GM21619 (cell line): ENCODE measurements around the gene SEC23B.
A peak's percentile ranks its signal among the peaks of the same experiment; 100 is the strongest.
"Not testable (repeated sequence)": the region's sequence is repeated elsewhere in the genome, so short reads cannot be mapped to it uniquely, and the experiment has no call there.

Experiments used
- ATAC-seq: cut with Tn5 transposase; IDR thresholded peaks from one replicate; pipeline ENCODE4 v1.9.1; 2021; ENCODE audit not compliant: unreplicated experiment

Gene SEC23B

DNA sequence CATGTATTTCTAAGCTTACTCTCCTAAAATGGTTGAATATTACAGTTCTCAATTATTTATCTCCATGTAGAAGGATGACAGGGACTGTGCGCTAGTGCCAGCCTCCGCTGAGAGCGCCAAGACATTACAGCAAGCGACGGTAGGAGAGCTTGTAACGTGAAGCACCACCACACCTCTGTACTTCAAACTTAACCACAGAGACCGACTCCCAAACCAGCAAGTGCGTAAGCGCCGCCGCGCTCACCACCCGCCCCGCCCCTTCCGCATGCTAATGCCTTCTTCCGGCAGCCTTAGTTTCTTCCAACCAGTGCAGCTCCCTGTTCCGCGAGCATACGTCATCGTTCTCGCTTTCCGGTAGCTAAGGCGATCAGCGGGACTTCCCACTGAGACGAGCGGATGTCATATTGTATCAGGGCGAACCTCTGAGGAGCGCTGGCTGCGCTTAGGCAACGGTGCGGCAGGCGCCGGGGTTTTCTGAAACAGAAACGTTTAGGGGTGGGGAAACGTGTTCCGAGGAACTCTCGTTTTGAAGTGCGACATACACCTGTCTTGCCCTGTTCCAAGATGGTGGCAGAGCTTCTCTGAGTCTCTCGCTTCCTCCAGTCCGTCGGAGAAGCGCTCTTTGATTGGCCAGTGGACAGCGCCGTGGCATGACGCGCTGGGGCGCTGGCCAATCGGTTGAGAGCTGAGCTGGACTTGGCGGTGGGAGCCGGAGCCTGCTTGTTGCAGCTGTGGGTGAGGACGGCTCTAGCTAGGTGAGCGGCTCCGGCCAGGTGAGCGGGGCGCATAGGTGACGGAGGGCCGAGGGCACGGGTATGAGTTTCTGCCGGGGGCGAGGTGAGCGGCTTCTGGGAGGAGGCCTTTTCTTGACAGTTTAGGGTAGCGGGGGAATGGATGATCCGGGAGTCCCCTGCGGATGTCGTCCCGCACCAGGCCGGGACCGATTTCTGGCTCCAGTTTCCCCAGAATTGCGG lies at the start of gene SEC23B:
TSS of gene SEC23B (plus strand) at position 723 of the 974 bp plus-strand sequence. CDS start 2,896 bp downstream, outside the sequence.
- ATAC-seq = peak; percentile 95

DNA sequence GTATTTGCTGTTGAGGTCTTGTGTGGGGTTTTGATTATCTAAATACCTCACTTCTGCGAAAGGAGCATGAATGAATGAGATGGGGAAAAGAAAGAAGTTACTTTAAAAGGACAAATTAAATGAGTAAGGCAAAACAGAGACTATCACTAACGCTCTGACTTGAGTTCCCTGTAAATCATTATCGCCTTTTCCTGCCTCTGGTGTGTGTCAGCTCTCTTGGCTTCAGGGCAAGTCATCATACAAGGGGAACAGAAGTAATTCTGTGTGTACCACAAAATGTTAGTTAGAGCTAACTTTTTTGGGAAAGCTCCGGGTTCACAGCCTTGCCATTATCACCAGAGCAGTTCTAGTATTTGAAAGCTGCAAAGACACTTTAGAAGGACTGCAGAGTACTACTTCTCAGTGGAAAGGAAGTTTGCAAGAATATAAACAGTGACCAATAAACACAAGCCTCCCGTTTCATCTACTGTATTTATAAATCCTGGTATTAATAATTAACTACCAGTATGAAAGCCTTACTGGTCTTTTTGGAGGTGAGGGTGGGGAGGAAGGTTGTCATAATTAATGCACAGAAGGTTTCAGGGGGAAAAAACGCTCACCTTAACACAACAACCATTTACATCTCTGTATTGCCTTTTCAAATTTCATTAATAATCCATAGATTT lies 42.1 kb upstream of the SEC23B start:
- peak; percentile 33 for ATAC-seq

DNA sequence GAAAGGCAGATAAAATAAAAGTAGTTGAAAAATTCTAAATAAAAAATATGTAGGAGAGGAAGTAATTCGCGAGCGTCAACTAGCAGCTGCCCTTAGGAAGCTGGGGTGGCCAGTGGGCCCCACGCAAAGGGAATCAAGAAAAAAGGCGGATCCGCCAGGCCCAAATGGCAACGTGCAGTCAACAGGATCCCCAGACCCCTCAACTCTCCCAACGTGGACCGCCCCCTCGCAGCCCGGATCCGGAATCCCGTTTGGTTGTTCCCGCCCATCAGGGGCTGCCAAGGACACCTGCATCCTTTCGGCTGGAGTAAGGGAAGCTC lies 41.2 kb upstream of the SEC23B start:
- ATAC-seq = peak; percentile 23

DNA sequence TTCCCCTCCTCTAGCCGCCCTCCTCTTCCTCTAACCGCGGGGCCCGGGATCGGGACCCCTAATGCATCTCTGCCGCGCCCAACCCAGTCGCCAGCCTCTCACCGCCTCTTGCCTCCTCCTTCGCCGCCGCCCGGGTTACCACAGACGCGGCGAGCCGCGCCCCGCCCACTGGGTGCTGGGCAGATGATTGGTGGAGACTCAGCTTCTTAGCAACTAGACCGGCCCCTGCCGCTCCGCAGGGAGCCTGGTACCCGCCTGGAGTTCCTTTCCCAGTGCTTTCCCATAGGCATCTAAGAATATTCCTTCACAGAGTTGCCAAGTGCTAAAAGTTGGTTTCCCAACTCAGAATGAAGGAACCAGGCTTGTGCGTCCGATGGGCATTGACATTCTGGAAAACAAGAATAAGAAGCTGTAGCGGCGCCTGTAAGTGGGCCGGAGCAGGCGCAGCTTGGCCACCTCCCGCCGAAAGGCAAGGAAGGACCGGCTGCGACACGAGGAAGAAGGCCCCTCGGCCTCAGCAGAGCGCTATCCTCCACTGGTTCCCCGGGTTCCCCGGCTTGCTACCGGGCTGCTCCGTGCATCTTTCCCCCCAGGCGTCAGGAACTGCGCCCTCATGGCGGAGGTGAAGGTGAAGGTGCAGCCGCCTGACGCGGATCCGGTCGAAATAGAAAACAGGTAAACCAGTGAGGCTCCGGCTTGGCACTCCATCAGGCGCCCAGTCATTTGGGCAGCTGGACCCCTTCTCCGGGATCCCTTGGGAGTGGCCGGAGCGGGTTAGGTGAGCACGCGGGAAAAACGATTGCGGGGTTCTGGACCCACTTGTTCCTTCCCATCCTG lies 40.6 kb upstream of the SEC23B start, which contains the start of the genes DZANK1 and POLR3F:
TSS of gene DZANK1 (minus strand) at position 137 of the 837 bp plus-strand sequence. CDS start 1,672 bp downstream, outside the sequence.
TSS of gene POLR3F (plus strand) at position 497 of the 837 bp plus-strand sequence. CDS start at position 614, 117 bp downstream.
- ATAC-seq = peak; percentile 92

DNA sequence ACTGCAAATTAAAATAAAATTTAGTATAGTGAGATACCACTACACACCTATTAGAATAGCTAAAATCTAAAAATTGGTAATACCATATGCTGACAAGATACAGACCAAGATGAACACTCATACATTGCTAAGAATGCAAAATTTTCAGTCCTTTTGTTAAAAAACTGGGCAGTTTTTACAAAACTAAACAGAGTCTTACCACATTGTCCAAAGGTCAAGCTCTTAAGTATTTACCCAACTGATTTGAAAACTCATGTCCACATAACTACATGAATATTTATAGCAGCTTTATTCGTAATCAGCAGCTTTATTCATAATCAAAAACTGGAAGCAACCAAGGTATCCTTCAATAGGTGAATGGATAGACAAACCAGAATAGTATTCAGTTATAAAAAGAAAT lies 30.5 kb upstream of the SEC23B start:
- ATAC-seq = no peak

DNA sequence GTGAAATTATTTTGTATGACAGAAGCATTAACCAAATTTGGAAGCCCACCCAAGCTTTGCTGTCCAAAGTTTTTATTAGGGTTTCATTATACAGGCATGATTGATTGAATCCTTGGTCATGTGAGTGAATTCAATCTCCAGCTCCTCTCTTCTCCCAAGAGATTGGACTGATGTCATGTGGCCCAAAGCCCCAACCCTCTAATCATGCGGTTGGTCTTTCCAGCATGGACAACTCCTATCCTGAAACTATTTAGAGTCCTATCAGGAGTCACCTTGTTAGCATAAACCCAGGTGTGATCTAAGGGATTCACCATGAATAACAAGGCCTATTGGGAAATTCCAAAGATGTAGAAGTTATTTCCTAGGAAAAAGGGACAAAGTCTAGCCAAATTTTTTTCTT lies 29.9 kb upstream of the SEC23B start:
- ATAC-seq = no peak

DNA sequence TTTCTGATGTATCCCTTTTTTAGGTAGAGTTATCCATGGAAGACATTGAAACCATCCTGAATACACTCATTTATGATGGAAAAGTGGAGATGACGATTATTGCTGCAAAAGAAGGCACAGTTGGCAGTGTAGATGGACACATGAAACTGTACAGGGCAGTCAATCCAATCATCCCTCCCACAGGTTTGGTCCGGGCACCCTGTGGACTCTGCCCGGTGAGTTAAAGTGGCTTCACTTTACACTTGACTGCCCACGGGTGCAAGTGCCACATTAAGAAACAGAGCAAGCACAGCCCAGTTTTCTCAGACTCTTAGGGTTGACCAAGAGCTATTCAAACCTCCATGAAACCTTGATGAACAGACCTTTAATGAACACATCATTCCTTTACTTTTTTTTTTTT lies 26.1 kb upstream of the SEC23B start:
- ATAC-seq = no peak

DNA sequence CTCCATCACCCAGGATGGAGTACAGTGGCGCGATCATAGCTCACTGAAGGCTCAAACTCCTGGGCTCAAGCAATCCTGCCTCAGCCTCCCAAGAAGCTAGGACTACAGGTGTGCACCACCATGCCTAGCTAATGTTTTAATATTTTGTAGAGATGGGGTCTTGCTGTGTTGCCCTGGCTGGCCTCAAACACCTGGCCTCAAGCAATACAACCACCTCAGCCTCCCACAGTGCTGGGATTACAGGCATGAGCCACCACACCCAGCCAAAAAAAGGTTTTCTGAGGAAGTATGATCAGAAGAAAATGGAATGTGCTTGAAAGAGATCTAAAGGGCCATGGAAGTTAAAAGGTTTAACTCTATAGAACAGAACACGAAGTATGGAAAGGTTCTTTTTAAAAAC lies 19.4 kb upstream of the SEC23B start:
- ATAC-seq = no peak

DNA sequence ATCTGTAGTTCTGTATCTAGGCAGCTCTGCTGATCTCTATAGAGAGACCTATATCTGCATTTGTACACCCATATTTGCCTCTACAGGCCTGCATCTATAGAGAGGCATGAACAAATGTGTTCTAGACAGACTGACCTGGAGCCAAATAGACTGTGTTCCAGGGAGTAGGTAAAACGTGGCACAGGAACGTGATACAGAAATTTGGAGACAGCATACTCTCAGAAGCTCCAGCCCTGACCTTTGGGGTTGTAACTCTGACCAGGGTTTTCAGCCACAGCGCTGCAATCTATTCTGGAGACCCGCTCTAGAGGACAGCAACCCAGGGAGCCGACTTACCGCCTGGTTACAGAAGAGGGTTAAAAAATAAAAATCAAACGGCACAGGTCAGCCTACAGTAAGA lies 11.7 kb upstream of the SEC23B start:
- no peak for ATAC-seq

DNA sequence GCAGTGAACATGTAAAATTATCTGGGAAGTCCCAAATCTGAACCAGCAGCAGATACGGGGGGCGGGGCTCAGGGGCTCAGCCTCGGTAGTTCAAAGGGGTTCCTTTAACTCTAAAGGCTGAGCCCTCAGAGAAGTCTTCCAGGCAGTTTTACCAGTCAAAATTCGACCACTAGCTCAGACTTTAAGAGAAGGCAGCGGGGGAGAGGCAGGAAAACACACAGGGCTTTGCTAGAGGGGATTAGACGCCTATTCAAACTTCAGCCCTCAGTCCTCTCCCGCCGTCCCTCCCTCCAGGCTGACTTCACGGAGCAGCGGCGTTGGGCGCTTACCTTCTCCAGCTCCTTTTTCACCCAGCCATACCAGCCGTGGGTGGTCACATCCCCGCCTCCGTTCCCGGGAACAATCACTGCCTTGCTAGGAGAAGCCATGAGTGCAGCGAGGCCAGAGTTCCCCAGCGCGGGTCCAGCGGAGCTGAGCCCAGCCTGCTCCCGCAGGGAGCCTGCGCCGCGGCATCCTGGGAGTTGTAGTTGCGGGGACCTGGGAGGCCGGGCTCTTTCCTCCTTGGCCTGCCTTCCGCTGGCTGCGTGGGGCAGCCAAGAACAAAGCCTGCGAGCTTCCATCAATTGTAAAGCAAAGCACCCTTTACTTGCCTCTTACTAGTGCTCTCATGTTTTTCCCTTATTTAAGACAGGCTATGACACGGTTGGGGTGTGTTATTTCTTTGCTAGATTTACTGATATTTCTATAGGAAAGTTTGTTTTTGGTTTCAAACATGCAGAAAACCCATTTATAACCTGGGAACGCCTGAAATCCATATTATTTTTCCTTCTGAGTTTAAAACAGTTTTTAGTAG lies 10.8 kb upstream of the SEC23B start, which contains the start of gene RBBP9:
TSS of gene RBBP9 (minus strand) at position 486 of the 853 bp plus-strand sequence. CDS start at position 428, 58 bp downstream.
- peak; percentile 99 for ATAC-seq

DNA sequence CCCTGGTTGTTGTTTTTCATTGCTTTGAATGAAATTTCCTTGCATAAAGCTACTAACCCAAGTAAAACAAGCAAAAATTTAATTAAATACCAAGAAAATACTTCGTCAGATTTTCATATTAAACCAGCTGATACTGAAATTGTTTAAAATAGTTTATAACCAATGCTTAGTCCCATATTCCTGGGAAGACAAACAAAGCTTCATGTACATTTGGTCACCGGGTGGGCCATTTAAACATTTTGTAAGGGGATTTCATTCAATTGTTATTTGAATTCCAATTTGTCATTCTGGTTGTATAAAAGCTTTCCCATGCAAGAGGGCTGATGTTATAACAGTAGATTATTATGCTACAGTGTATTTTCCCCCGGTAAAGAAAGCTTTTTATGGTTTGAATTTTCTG lies 10.1 kb upstream of the SEC23B start:
- ATAC-seq = no peak

DNA sequence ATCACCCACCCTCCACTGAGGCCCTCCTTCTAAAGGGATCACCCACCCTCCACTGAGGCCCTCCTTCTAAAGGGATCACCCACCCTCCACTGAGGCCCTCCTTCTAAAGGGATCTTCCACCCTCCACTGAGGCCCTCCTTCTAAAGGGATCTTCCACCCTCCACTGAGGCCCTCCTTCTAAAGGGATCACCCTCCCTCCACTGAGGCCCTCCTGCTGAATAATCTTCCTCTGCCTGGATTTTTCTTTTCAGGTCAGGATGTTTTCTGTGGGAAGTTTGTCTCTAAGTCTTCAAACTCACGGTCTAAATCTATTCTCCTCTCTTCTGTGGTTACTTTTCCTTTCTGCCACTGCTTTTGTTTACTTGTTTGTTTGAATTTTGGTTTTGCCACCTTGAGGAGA lies 6.1 kb upstream of the SEC23B start:
- not testable (repeated sequence) for ATAC-seq

DNA sequence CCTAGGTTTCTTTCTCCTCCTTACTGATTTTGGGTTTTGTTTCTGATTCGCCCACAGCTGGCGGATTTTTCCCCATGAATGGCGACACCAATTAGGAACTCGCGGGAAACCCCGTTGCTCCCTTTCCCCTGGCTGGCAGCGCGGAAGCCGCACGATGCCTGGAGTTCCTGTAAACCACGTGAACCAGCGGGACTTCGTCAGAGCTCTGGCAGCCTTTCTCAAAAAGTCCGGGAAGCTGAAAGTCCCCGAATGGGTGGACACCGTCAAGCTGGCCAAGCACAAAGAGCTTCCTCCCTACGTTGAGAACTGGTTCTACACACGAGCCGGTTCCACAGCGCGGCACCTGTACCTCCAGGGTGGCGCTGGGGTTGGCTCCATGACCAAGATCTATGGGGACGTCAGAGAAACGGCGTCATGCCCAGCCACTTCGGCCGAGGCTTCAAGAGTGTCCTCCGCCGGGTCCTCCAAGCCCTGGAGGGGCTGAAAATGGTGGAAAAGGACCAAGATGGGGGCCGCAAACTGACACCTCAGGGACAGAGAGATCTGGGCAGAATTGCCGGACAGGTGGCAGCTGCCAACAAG lies 3.2 kb upstream of the SEC23B start:
- no peak for ATAC-seq

DNA sequence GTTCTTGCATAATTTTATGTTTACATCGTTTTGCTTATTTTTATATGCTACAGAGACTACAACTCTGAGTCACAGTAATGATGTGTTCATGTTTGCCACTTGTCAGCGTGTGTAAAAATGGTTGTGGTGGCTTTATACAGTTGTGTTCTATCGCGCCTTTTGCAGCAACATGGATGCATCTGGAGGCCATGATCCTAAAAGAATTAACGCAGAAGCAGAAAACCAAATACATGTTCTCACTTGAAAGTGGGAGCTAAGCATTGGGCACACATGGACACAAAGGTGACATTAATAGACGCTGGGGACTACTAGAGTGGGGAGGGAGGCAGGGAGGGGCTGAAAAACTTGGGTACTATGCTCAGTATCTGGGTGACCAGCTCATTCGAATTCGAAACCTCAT lies 996 bp upstream of the SEC23B start:
- ATAC-seq = no peak

DNA sequence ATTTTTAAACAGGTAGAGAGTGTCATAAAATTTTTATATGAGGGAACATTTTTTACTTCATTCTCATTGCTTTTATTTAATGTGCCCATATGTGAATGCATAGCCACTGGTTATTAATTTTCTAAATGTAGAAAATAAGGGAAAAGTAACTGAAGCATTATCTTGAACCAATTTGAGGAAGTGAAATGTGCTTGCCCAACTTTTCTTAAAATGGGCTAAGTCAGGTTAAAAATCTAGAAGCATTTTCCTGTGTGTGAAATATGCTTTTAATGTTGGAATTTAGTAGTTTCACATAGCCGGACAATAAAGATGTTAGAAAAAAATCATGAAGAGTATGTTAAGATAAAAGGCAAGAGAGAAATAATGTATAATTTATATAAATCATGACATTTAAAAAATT lies 3.8 kb downstream of the SEC23B start:
- ATAC-seq = no peak

DNA sequence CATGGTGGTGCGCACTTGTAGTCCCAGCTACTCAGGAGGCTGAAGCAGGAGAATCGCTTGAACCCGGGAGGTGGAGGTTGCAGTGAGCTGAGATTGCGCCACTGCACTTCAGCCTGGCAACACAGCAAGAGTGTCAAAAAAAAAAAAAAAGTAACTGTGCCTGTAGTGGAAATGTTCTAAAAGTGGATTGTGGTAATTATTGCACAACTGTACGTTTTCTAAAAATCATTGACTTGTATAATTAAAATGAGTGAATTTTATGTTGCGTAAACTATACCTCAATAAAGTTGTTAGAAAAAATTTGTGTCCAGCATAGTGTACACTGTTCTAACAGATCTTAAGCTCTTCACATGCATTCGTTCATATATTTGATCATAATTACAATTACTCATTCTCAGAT lies 5.5 kb downstream of the SEC23B start:
- ATAC-seq = no peak

DNA sequence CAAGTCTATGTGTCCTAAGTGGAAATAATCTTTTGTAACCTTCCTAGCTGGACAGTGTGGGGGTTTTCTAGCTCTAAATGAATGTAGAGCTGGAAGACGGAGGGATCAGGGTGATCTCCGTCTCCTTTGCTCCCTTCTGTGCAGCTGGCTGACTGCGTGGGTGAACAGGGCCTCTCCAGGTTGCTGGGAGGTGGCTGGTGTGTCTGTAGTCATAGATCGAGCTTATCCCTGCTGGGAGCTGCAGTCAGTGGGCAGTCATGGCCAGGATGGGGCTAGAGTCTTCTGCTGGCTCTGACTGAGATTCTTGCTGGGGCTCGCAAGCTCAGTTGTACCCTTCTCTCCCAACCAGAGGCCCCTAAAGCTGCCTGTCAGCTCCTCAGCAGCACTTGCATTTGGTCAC lies 6.4 kb downstream of the SEC23B start:
- no peak for ATAC-seq

DNA sequence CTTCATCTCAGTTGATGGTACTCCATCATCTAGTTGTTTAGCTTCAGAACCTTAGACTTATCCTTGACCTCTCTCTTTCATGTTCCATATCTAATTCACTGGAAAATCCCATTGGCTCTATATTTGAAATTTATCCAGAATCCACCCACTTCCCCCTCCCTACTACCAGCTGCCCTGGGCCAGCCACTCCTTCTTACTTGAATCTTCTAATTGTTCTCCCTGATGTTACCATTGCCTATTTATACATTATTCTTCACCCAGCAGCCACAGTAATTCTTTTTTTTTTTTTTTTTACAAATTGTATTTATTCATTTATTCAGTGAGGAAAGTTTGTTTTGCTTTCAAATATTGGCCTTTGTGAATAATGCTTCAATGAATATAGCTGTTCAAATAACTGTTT lies 8.2 kb downstream of the SEC23B start:
- no peak for ATAC-seq

DNA sequence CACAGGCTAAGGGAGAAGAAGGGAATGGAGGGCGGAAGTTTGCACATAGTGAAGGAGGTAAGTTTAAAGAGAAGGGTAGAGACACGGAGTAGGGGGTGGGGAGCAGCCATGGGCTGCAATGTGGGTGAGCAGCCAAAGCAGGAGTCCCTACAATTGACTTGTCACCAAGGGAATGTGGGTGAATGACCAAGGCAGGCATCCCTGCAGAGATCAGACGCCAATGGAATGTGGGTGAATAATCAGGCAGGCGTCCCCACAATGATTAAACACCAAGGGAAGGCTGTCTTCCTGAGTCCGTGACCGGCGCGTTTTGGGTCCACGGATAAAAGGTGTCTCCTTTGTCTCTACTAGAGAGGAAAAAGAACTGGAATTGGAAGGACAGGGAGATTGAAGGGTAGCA lies 14.3 kb downstream of the SEC23B start:
- not testable (repeated sequence) for ATAC-seq

DNA sequence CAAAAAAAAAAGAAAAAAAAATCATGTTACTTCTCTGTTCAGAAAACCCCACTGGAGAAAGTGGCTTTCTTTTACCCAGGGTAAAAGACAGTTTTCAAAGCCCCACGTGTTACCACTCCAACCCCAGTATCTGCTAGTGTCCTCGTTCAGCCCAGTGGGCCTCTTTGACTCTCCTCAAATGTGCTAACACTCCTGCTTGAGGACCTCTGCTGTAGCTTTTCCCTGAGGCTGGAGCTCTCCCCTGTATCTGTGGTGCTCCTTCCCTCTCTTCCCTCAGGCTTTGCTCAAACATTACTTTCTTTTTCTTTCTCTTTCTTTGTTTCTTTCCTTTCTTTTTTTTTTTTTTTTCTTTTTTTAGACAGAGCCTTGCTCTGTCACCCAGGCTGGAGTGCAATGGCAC lies 15.3 kb downstream of the SEC23B start:
- ATAC-seq = no peak
